GM21737 (cell line): ENCODE results near the gene PRPF40B.
"Not testable (repeated sequence)": the region's sequence is repeated elsewhere in the genome, so short reads cannot be mapped to it uniquely, and the experiment has no call there.

Experiments
- ATAC-seq: cut with Tn5 transposase; IDR thresholded peaks from one replicate; pipeline ENCODE4 v1.9.1; 2021; ENCODE audit warnings: mild to moderate bottlenecking, moderate library complexity; ENCODE audit not compliant: unreplicated experiment

The PRPF40B gene

GRCh38 chr12:49609059-49609874 is 14.1 kb upstream of the PRPF40B start:
- no peak for ATAC-seq

GRCh38 chr12:49609875-49610154 is 13.5 kb upstream of the PRPF40B start:
- ATAC-seq: no peak

GRCh38 chr12:49610785-49611184 is 12.6 kb upstream of the PRPF40B start:
- not testable (repeated sequence) for ATAC-seq

- ATAC-seq: no peak
Observed at GRCh38 chr12:49612210-49612609, 11.2 kb upstream of the PRPF40B start.

GRCh38 chr12:49615725-49616124 is 7.6 kb upstream of the PRPF40B start:
- ATAC-seq: no peak

GRCh38 chr12:49616533-49617219 is 6.7 kb upstream of the PRPF40B start:
- no peak for ATAC-seq

GRCh38 chr12:49618576-49618975 is 4.8 kb upstream of the PRPF40B start:
- ATAC-seq: no peak

GRCh38 chr12:49619286-49619685 is 4.1 kb upstream of the PRPF40B start:
- ATAC-seq: no peak

GRCh38 chr12:49621651-49622500 is 1.5 kb upstream of the PRPF40B start:
- no peak for ATAC-seq

GRCh38 chr12:49622501-49623141 is 740 bp upstream of the PRPF40B start:
- ATAC-seq: peak; percentile 31

- no peak for ATAC-seq
Observed at GRCh38 chr12:49624921-49625577, 1.7 kb downstream of the PRPF40B start.

GRCh38 chr12:49626169-49626835 is 2.9 kb downstream of the PRPF40B start:
- no peak for ATAC-seq

GRCh38 chr12:49626836-49627235 is 3.5 kb downstream of the PRPF40B start:
- ATAC-seq: no peak

GRCh38 chr12:49627752-49628360 is 4.5 kb downstream of the PRPF40B start:
- ATAC-seq: no peak

GRCh38 chr12:49631336-49631907 is 8.1 kb downstream of the PRPF40B start:
- no peak for ATAC-seq

GRCh38 chr12:49632401-49632800 is 9.0 kb downstream of the PRPF40B start:
- no peak for ATAC-seq

- no peak for ATAC-seq
Observed at GRCh38 chr12:49632986-49633702, 9.8 kb downstream of the PRPF40B start.

GRCh38 chr12:49633703-49634345 is 10.5 kb downstream of the PRPF40B start:
- no peak for ATAC-seq
